Measurements from ENCODE around the gene HMGB4.

HMGB4 gene

GRCh38 chr1:33826311-33826710 is 37.6 kb upstream of the HMGB4 start:
- no peak for DNase-seq (ENCODE audit: low read depth)
- no peak overlapping the region for H3K4me3 ChIP-seq (ENCODE audit: low read depth, low read length)
- TF ChIP-seq CTCF (IDR thresholded peaks at IDR 0.05; ENCODE audit: low read depth, low read length, missing control alignments), result no peak

- H3K4me3 ChIP-seq (ENCODE audit: low read depth, low read length), result no peak overlapping the region
- no peak for DNase-seq (ENCODE audit: low read depth)
- no peak for TF ChIP-seq CTCF (IDR thresholded peaks at IDR 0.05; ENCODE audit: low read depth, low read length, missing control alignments)
Observed at GRCh38 chr1:33826711-33827110, 37.2 kb upstream of the HMGB4 start.

GRCh38 chr1:33828059-33828458 is 35.8 kb upstream of the HMGB4 start:
- no peak overlapping the region for H3K4me3 ChIP-seq (ENCODE audit: low read depth, low read length)
- DNase-seq (ENCODE audit: low read depth), result no peak
- TF ChIP-seq CTCF (IDR thresholded peaks at IDR 0.05; ENCODE audit: low read depth, low read length, missing control alignments), result no peak

- no peak overlapping the region for H3K4me3 ChIP-seq (ENCODE audit: low read depth, low read length)
- TF ChIP-seq CTCF (IDR thresholded peaks at IDR 0.05; ENCODE audit: low read depth, low read length, missing control alignments), result no peak
- no peak for DNase-seq (ENCODE audit: low read depth)
Observed at GRCh38 chr1:33828654-33829053, 35.2 kb upstream of the HMGB4 start.

GRCh38 chr1:33836911-33837310 is 27.0 kb upstream of the HMGB4 start:
- no peak for DNase-seq (ENCODE audit: low read depth)
- TF ChIP-seq CTCF (IDR thresholded peaks at IDR 0.05; ENCODE audit: low read depth, low read length, missing control alignments), result no peak
- H3K4me3 ChIP-seq (ENCODE audit: low read depth, low read length), result no peak overlapping the region

GRCh38 chr1:33837635-33838034 is 26.2 kb upstream of the HMGB4 start:
- no peak overlapping the region for H3K4me3 ChIP-seq (ENCODE audit: low read depth, low read length)
- no peak for DNase-seq (ENCODE audit: low read depth)
- TF ChIP-seq CTCF (IDR thresholded peaks at IDR 0.05; ENCODE audit: low read depth, low read length, missing control alignments), result no peak

- no peak for DNase-seq (ENCODE audit: low read depth)
- no peak for TF ChIP-seq CTCF (IDR thresholded peaks at IDR 0.05; ENCODE audit: low read depth, low read length, missing control alignments)
- H3K4me3 ChIP-seq (ENCODE audit: low read depth, low read length), result no peak overlapping the region
Observed at GRCh38 chr1:33841494-33841893, 22.4 kb upstream of the HMGB4 start.

Data from GM12864 (cell line).